RKO (cell line): ENCODE measurements around the gene PNPLA5.
"Not testable (repeated sequence)": the region's sequence is repeated elsewhere in the genome, so short reads cannot be mapped to it uniquely, and the experiment has no call there.

ENCODE experiments used
- DNase-seq: peaks from one replicate; pipeline ENCODE4 v3.0.0-alpha.2; 2016; ENCODE audit warnings: low spot score

PNPLA5 gene

DNA sequence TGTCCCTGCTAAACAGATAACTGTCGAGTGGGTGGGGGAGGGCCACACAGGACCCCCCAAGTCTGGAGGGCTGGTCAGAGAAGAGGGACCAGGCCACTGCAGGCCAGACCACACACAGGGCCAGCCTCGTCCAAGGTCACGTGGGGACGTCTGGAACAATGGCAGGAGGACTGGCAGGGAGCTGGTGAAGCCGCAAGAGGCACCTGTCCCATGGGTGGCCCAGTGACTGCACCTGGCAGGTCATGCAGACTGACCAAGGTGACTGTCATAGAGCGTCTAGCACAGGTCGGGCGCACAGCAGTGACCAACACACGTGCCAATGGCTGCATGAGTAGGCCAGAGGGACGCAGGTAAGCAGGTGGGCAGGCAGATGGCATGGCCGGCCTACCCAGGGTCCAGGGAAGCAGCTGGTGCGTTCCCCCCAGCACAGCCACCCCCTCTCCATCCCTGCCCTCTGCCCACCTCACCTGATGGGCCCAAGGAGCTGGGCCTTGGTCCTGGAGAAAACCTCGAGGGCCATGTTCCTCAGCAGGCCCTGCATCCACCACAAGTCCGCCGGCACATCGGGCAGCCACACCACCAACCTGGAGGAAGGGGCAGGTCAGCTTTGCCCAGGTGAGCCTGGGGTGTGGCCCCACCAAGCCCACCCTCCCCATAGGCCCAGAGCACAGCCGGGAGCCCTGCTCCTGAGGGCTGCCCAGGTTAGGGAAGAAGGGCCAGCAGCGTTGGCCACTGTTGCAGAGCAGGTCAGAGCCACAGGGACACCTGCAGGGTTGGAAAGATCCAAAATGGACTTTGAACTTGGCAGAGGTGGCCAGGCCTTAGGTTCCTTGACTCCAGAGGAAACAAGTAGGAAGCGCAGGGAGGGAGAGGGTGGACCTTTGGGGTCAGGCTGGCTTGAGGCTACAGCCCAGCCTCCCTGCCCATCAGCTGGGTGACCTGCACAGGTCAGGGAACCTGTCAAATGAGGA, 10.4 kb downstream of the PNPLA5 start:
- no peak for DNase-seq

DNA sequence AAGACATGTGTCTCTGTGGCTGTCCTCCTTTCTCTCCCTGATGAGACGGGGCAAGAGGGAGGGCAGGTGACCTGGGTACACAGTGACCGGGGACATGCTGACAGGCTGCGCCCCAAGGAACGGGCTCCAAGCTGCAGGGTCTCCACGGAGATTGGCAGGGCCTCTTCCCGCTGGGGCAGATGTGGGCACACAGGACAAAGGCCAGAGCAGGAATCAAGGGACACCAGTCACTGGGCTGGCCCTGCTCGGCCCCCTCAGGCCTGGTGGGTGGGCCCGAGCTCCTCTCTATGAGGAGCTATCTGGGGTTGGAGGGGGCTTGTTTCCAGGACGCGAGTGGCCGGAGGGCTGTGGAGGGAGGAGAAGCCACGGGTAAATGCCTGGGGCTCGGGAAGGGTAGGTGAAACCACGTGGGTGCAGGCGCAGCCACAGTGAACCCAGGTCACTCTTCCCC, 11.2 kb downstream of the PNPLA5 start:
- no peak for DNase-seq

DNA sequence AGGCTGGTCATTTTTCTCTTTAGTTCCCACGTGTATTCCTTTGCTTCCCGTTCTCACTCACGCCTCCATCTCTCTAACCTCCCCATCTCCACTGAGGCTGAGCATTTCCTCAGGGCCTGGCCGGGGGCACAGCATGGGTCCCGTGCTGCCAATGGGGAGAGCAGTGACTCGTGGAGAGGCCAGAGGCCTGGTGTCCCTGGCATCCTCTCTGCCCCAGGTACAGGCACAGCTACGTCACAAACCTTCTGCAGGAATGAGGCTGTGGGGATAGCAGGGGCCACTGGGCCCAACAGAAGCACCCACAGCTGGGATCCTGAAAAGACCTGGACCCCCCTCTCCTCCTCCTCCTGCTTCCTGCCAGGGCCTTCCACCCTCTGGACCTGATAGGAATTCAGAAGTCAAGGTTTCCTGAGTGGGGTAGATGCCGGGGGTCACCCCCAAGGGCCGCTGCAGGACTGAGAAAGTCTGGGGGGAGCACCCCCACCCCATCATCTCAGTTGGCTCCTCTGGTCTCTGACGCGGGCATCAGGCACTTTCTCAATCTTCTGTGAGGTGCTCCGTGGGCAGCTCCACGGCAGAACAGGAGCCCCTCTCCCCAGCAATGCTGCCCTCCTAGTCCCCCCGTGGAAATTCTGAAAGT, 11.8 kb downstream of the PNPLA5 start:
- DNase-seq = no peak

DNA sequence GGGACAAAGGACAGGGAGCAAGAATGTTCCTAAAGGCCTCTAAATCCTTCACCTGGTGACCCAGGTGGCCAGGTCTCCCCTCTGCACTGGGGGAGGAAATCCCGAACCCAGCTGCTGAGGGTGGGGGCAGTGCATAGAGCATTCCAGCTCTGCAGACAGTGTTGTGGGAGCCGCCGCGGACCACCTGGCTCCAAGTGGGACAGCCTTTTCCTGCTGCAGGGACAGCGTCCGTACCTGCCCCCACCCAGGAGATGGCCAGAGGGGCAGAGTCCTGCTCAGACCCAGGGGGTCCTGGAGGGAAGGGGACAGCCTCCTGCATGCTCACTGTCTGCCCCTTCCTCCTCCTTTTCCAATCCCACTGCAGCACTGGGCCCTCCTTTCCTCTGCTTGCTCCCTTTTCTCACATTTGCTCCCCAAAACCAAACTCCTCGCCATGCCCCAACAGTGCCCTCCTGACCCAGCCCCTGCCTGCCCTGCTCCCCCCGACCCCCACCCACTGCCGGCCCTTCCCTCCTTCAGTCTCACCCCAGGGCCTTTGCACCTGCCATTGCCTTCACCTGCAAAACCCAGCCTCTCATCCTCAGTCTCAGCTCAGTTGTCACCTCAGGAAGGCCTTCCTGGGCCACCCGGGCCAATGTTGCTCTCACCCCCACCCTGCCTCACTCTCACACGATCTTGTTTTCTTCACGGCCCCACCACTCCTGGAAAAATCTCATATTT, 12.8 kb downstream of the PNPLA5 start:
- DNase-seq = no peak

- DNase-seq = no peak
These were observed 13.6 kb downstream of the PNPLA5 start for GRCh38 chr22:43878079-43878795.

GRCh38 chr22:43876866-43877509, 14.8 kb downstream of the PNPLA5 start:
- no peak for DNase-seq

DNA sequence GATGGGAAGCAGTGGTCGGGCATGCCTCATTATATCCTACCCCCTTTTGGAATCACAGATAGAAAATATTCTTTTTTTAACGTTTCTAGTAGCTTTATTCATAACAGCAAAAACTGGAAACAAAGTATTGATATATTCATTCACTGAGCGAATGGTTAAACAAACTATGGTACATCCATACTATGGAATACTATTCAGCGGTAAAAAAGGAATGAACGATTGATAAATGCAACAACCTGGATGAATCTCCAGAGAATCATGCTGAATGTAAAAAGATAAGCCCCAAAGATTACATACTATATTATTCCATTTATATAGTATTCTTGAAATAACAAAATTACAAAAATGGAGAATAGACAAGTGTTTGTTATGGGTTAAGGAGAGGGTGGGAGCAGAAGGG, 22.0 kb downstream of the PNPLA5 start:
- DNase-seq = no peak

DNA sequence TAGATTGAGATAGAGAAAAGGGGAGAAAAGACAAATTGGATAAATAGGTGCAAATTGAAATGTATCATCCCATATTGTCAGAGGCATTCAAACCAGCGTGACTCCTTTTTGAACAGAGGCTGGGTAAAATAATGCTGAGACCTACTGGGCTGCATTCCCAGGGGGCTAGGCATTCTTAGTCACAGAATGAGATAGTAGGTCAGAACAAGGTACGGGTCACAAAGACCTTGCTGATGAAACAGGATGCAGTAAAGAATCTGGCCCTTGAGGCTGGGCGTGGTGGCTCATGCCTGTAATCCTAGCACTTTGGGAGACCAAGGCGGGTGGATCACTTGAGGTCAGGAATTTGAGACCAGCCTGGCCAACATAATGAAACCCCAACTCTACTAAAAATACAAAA, 22.8 kb downstream of the PNPLA5 start:
- DNase-seq = not testable (repeated sequence)

- DNase-seq = peak; percentile 56
These were observed 23.8 kb downstream of the PNPLA5 start for GRCh38 chr22:43867839-43868635.

DNA sequence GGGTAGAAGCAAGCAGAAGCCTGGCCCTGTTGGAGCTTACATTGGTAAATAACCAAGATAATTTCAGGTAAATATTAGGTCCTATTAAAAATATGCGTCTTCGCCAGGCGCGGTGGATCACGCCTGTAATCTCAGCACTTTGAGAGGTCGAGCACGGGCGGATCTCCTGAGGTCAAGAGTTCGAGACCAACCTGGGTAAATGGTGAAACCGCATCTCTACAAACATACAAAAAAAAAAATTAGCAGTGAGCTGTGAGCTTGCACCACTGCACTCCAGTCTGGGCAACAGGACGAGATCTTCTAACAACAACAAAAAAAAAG, 29.0 kb downstream of the PNPLA5 start:
- DNase-seq = no peak

DNA sequence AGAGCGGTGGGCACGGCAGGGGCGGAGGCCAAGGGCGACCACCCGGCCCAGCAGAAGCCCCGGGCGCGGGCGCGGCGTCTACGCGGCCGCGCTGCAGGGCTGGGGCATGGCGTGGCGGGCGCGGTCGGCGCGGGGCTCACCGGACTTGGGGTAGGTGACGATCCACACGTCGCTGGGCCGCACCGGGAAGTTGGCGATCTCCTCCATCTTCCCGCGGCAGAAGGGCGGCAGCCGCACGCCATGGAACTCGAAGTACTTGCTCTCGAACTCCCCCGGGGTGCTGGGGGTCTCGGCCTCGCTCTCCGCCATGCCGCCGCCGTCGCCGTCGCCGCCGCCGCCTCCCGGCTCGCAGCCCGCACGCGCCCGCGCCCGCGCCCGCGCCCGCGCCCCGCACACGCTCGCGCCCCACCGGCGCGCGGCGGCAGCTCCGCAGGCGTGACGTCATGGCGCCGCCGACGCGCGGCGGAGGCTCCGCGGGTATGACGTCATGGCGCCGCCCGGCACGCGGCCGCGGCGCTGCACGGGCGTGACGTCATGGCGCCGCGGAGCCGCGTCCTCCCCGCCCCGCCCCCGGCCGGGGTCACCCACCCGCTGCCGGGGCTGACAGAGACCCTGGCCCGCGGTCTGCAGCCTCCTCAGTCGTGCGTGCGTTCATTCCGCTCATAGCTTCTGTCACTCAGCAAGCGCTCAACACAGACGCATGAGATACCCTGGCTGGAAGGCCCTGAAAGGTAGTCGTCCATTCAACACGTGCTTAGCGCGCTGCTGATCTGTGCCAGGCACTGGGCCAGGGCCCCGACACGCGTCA, 29.5 kb downstream of the PNPLA5 start, which contains the start of gene SULT4A1:
TSS of gene SULT4A1 (minus strand) at position 440 of the 808 bp plus-strand sequence. CDS start at position 309, 131 bp downstream.
- DNase-seq = no peak

DNA sequence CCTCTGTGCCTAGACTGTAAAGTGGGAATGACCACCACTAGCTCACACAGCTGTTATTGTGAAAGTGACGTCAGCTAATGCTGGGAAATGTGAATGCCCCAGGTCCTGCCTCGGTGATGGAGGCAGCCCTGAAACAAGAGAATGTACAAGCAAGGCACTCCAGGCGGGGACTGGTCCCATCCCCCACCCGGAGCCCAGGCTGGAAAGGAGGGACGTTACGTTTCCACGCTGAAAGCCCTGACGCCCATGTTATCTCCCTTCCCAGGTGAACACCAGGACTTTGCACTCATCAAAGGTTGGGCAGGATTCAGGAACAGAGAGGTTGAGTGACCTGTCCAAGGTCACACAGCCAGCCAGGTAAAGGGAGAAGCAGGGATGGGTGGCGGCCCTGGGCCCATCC, 30.3 kb downstream of the PNPLA5 start:
- no peak for DNase-seq

DNA sequence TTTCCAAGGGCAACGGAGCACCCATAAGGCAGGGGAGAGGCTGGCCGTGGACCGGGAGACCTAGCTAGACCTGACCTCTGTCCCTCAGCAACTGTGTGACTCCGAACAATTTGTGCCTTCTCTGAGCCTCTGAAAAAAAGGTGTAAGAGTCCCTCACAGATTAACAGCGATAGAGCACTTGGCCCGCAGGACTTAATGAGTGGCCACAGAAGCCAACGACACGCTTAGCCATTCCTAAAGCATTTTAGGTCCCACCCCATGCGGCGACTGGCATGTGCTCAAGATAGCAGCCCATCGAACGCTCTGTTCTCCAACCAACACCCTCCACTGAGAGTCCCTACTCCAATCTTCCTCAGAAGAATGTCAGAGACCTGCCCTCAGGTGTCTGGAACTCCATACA, 31.0 kb downstream of the PNPLA5 start:
- no peak for DNase-seq

- no peak for DNase-seq
These were observed 31.7 kb downstream of the PNPLA5 start for GRCh38 chr22:43860126-43860525.

DNA sequence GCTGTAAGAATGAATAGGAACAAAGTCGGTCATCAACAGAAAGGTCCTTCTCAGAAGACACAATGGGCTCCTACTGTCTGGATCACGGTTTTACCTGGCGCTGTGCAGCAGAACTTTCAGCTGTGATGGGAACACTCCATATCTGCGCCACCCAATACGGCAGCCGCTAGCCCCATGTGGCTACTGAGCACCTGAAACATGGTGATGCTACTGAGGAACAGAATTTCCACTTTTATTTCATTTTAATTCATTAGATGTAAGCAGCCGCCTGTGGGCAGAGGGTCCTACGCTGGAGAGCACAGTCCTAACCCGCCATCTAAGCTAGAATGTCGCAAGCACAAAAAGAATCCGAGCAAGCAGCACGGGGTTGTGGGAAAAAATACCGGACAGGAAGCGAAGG, 32.2 kb downstream of the PNPLA5 start:
- DNase-seq = no peak

DNA sequence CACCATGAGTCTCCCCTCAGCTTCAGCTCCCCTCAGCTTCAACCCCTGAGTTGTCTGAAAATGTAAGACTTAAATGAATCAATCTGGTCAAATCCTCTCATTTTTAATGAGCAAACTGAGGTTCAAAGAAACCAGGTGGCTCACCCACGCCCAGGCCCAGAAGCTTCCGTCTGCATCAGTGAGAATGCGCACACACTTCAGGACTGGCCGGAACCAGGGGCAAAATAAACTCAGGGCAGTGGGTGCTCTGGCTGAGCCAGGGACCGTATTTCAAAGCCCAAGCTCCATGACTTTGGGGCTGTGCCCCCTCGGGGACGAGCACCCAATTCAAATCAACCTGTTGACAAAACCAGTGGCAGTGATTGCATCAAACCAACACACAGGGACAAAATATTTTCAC, 32.6 kb downstream of the PNPLA5 start:
- no peak for DNase-seq

- no peak for DNase-seq
These were observed 33.5 kb downstream of the PNPLA5 start for GRCh38 chr22:43858156-43858895.

- no peak for DNase-seq
These were observed 34.4 kb downstream of the PNPLA5 start for GRCh38 chr22:43857367-43857766.

GRCh38 chr22:43855431-43855830, 36.4 kb downstream of the PNPLA5 start:
- no peak for DNase-seq
